GM10248 (cell line): ENCODE data around the gene ADGRG1.
"Not testable (repeated sequence)": the region's sequence is repeated elsewhere in the genome, so short reads cannot be mapped to it uniquely, and the experiment has no call there.

Experiments
- CTCF ChIA-PET: fragments of 300-600 bp; sonication (Branson Sonifier 250); formaldehyde crosslinking; extraction: SDS; loops from one replicate; lab custom pipeline; 2021; ENCODE audit warnings: antibody characterized with exemption; lab: Yijun Ruan, JAX
- POLR2A ChIA-PET: fragments of 350-650 bp; sonication (Branson Sonifier 250); formaldehyde crosslinking; extraction: SDS; loops from one replicate; lab custom pipeline; 2020; ENCODE audit warnings: antibody characterized with exemption; lab: Yijun Ruan, JAX
- DNase-seq: peaks from one replicate; pipeline ENCODE4 v3.0.0; 2012; ENCODE audit errors: extremely low spot score
- TF ChIP-seq, protein P1 (sequence below): IDR thresholded peaks from 2 replicates; pipeline ENCODE4 v1.5.1; 2012; ENCODE audit warnings: mild to moderate bottlenecking, low read depth; ENCODE audit errors: extremely low read depth, missing control alignments, control extremely low read depth

ADGRG1 gene

DNA sequence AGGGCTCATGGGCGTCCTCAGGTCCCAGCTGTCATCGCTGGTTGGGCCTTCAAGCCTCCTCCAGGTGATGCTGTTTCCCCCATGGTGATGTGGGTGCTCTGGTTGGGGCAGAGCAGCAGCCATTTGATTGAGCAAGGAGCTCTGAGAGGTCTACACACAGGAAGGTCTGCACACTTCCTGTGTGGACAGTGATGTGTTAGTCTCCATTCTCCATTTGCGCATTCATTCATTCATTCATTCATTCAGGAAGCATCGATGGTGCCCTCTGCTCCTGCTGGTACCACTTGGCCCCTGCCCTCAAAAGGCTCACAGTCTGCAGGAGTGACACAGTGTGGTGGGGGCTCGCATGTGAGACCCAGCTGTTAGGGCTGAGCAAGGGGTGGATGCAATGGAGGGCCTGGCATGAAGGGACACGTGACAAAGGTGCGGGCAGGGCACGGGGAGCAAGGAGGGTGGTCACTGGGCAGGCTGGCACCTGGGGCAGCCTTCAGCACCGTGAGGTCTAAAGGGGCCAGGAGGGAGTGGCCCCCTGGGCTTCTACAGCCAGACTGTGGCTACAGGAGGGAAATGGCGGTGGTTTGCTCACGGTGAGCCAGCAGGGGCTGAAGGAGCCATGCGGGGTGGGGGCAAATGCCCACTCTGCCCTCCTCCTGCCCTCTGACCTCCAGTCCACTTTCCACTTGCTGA is 41.2 kb downstream of the ADGRG1 start:
- no peak for DNase-seq
- TF ChIP-seq, protein P1, sequence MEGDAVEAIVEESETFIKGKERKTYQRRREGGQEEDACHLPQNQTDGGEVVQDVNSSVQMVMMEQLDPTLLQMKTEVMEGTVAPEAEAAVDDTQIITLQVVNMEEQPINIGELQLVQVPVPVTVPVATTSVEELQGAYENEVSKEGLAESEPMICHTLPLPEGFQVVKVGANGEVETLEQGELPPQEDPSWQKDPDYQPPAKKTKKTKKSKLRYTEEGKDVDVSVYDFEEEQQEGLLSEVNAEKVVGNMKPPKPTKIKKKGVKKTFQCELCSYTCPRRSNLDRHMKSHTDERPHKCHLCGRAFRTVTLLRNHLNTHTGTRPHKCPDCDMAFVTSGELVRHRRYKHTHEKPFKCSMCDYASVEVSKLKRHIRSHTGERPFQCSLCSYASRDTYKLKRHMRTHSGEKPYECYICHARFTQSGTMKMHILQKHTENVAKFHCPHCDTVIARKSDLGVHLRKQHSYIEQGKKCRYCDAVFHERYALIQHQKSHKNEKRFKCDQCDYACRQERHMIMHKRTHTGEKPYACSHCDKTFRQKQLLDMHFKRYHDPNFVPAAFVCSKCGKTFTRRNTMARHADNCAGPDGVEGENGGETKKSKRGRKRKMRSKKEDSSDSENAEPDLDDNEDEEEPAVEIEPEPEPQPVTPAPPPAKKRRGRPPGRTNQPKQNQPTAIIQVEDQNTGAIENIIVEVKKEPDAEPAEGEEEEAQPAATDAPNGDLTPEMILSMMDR = no peak
- ChIA-PET CTCF (interaction anchor here (1.2 to 1.4 kb wide), 2 partner anchors 14 to 94 kb away, joined by 4 to 5 read pairs; no protein-coding TSS in a partner anchor), POLR2A (no interaction called here)

DNA sequence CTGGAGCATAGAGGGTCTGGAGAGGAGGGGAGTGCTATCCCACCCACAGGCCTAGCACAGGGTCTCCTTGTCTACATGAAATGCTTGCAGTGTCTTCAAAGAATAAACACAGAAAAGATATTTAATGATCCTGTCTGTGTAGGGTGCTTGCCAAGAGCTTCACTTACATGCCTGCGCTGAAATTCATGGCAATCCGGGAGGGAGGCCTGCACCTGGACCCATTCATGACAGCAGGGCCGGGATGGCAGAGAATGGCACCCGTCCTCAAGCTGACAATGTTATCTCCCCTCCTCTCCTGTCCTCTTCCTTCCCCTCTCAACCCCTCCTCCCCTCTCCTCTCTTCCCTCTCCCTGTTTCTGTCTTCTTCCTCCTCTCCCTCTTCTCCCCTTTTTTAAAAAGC is 41.8 kb downstream of the ADGRG1 start:
- CTCF ChIA-PET = interaction anchor here (1.2 to 1.8 kb wide), 2 partner anchors 9 to 11 kb away, joined by 3 to 6 read pairs; no protein-coding TSS in a partner anchor
- TF ChIP-seq, protein P1 = no peak
- DNase-seq = no peak
- POLR2A ChIA-PET = no interaction called here

DNA sequence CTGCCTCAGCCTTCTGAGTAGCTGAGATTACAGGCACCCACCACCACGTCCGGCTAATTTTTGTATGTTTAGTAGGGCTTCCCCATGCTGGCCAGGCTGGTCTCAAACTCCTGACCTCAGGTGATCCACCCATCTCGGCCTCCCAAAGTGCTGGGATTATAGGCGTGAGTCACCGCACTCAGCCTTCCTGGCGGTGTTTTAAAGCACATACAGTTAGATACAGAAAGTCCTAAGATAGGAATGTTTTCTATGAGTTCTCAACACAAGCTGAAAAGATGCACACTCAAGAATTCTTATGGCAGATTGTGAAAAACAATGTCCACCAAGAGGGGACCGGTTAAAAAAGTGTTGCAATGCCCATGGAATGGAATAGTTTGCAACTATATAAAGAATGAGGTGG is 43.0 kb downstream of the ADGRG1 start:
- POLR2A ChIA-PET, DNase-seq: not testable (repeated sequence)
- CTCF ChIA-PET = interaction anchor here (1.2 to 1.8 kb wide), 5 partner anchors 10 to 96 kb away, joined by 3 to 6 read pairs (median 4); no protein-coding TSS in a partner anchor

DNA sequence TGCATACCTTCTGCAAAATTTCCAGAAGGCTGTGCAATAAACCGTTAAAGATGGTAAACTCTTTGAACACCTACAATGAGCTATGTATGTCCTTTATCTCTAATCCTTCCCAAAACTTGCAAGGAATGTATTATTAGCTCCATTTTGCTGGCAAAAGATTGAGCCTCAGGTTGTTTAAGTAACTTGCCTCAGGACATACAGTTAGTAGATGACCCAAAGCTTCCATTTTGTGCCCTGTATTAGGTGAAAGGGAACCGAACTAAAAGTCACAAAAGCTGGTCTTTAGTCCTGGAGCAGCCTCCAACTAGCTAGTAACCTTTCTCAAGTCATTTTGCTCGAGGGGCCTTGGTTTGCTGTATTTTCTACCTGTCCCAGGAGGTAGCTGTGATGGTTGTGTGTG is 44.0 kb downstream of the ADGRG1 start:
- DNase-seq = no peak
- ChIA-PET CTCF (interaction anchor here (0.7 to 1.8 kb wide), 6 partner anchors 9 to 97 kb away, joined by 3 to 4 read pairs (median 4); no protein-coding TSS in a partner anchor), POLR2A (no interaction called here)
- TF ChIP-seq, protein P1 = no peak

DNA sequence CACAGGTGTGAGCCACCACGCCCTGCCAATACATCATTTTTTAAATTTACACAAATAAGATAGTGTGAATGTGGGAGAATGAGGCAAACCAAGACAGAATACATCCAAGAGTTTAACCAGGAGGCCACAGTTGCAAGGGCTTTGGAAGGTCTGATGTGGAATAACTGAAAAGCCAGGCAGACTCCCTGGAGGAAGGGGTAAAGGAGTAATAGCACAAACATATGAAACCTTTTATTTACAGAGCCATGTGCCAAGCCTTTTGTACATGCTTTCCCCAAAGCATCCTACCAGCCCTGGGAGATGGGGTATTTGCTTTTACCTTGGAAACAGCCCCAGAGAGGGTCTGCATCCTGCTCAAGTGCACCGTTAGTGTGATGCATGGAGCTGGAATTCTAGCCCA is 44.4 kb downstream of the ADGRG1 start:
- no peak for DNase-seq
- CTCF ChIA-PET = interaction anchor here (0.7 to 1.8 kb wide), 6 partner anchors 9 to 98 kb away, joined by 3 to 4 read pairs (median 4); no protein-coding TSS in a partner anchor
- POLR2A ChIA-PET = no interaction called here
- TF ChIP-seq, protein P1 = no peak

DNA sequence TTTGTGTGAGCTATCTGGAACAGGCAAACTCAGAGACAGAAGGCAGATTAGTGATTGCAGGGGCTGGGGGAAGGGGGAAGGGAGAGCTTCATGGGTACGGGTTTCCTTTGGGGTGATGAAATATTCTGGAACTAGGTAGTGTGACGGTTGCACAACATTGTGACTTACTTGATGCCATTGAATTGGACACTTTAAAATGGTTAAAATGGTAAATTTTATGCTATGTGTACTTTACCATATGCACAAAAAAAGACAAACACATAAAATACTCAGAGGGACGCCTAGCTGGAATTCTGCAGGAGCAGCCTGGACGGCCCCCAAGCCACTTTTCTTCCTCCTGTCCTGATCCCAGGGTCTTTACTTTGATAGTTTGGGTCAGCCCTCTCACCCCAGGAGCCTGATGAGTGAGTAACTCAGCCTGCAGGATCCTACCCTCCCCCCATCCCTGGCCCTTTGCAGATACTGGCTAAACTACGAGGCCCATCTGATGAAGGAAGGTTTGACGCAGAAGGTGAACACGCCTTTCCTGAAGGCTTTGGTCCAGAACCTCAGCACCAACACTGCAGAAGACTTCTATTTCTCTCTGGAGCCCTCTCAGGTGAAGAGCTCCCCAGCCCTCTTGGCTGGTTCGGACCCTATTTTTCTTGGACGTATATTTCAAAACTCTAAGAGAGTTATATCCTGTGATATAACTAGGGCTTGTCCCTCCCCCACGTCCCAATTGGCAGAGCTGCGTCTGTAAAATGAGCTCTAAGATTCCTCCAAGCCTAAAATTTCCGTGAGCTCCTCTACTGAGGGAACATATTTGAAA is 47.5 kb downstream of the ADGRG1 start:
- POLR2A ChIA-PET = no interaction called here
- TF ChIP-seq, protein P1 = no peak
- no peak for DNase-seq
- CTCF ChIA-PET = interaction anchor here (1.2 to 2.6 kb wide), 3 partner anchors 28 to 85 kb away, joined by 3 to 8 read pairs (median 6); no protein-coding TSS in a partner anchor

DNA sequence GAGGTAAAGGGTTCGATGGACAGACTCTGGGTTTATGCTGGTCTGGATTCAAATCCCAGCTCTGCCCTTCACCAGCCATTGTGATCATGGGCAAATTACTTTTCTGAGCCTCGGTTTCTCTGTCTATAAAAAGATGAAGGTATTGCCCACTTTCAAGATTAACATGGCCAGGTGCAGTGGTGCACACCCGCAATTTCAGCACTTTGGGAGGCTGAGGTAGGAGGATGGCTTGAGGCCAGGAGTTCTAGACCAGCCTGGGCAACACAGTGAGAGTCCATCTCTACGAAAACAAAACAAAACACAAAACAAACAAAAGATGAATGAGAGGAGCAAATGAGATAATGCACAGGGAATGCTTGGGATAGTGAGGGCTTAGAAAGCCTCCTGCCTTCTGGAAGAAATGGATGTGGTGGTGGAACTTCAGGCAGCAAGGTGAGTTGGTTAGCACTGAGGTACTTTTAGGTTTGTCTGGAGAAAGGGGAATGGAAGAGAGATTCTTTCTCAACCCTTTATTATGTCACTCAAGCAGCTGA is 48.2 kb downstream of the ADGRG1 start:
- POLR2A ChIA-PET = no interaction called here
- TF ChIP-seq, protein P1 = no peak
- DNase-seq = no peak
- CTCF ChIA-PET = interaction anchor here (1.2 to 2.6 kb wide), 2 partner anchors 35 to 86 kb away, joined by 3 to 8 read pairs; no protein-coding TSS in a partner anchor
